GM21576 (cell line): ENCODE results near the gene ARHGAP9.
"Not testable (repeated sequence)": the region's sequence is repeated elsewhere in the genome, so short reads cannot be mapped to it uniquely, and the experiment has no call there.

Experiments
- ATAC-seq: cut with Tn5 transposase; IDR thresholded peaks from one replicate; pipeline ENCODE4 v1.9.1; 2021; ENCODE audit warnings: mild to moderate bottlenecking, moderate library complexity; ENCODE audit not compliant: unreplicated experiment

The ARHGAP9 gene

GRCh38 chr12:57459055-57459749 lies 20.5 kb downstream of the ARHGAP9 start:
- ATAC-seq = peak; percentile 45

GRCh38 chr12:57458665-57459054 lies 21.0 kb downstream of the ARHGAP9 start:
- ATAC-seq = no peak

GRCh38 chr12:57456737-57457490 lies 22.8 kb downstream of the ARHGAP9 start:
- ATAC-seq = no peak

GRCh38 chr12:57456145-57456700 lies 23.4 kb downstream of the ARHGAP9 start:
- ATAC-seq = no peak

GRCh38 chr12:57455374-57456144 lies 24.1 kb downstream of the ARHGAP9 start:
- no peak for ATAC-seq

GRCh38 chr12:57454566-57455373 lies 24.9 kb downstream of the ARHGAP9 start, which contains the start of gene INHBE:
Gene INHBE, plus strand, starts transcription at chr12:57455307. Its CDS starts 230 bp downstream, at chr12:57455537.
- no peak for ATAC-seq

GRCh38 chr12:57454213-57454565 lies 25.5 kb downstream of the ARHGAP9 start:
- no peak for ATAC-seq

- ATAC-seq = no peak
These were observed 26.6 kb downstream of the ARHGAP9 start for GRCh38 chr12:57452937-57453509.

GRCh38 chr12:57452181-57452936 lies 27.3 kb downstream of the ARHGAP9 start:
- no peak for ATAC-seq

- ATAC-seq = no peak
These were observed 28.4 kb downstream of the ARHGAP9 start for GRCh38 chr12:57451233-57451778.

- ATAC-seq = no peak
These were observed 29.6 kb downstream of the ARHGAP9 start for GRCh38 chr12:57450057-57450456.

- no peak for ATAC-seq
These were observed 30.3 kb downstream of the ARHGAP9 start for GRCh38 chr12:57449375-57449774.

GRCh38 chr12:57448669-57449068 lies 31.0 kb downstream of the ARHGAP9 start:
- no peak for ATAC-seq

GRCh38 chr12:57446292-57446960 lies 33.2 kb downstream of the ARHGAP9 start:
- no peak for ATAC-seq

GRCh38 chr12:57444744-57445143 lies 34.9 kb downstream of the ARHGAP9 start:
- ATAC-seq = no peak

GRCh38 chr12:57444337-57444736 lies 35.3 kb downstream of the ARHGAP9 start:
- ATAC-seq = not testable (repeated sequence)

- no peak for ATAC-seq
These were observed 37.7 kb downstream of the ARHGAP9 start for GRCh38 chr12:57441846-57442427.

- ATAC-seq = not testable (repeated sequence)
These were observed 38.3 kb downstream of the ARHGAP9 start for GRCh38 chr12:57441393-57441792.
